Kidney (tissue), 22 donors: ENCODE data around the gene PYROXD2. TPM values are rescaled to one million over a fixed set of nuclear protein-coding genes. Genes with fewer than 3 reads are reported as not detected.

Experiments
- DNase-seq, 5 donors: peaks; one replicate each; pipeline ENCODE4 v3.0.0-alpha.2; 2013 to 2020
- FAIRE-seq: peaks from 2 replicates; lab custom pipeline; 2012; peaks lifted over from hg19 to GRCh38; lab: Jason Lieb, UNC
- H3K27ac ChIP-seq, 2 donors: one replicate each; pipeline ENCODE4 v1.7.0; 2013; ENCODE audit warnings: low read depth in 2 of 2, low read length in 2 of 2, inconsistent platforms in 1 of 2
- H3K27me3 ChIP-seq: one replicate; pipeline ENCODE4 v1.7.1; 2013; ENCODE audit warnings: low read length, inconsistent platforms; ENCODE audit not compliant: control insufficient read depth, insufficient read depth
- H3K36me3 ChIP-seq, 3 donors: one replicate each; pipeline versions ENCODE4 v1.7.0 to v1.7.1; 2013; ENCODE audit warnings: low read length in 3 of 3, control low read depth in 1 of 3, inconsistent platforms in 1 of 3; ENCODE audit not compliant: insufficient read depth in 3 of 3, control insufficient read depth in 2 of 3
- H3K4me1 ChIP-seq, 3 donors: one replicate each; pipeline versions ENCODE4 v1.7.0 to v1.7.1; 2013; ENCODE audit warnings: low read length in 3 of 3, inconsistent platforms in 1 of 3, low read depth in 1 of 3; ENCODE audit not compliant: control insufficient read depth in 2 of 3, insufficient read depth in 2 of 3
- H3K4me3 ChIP-seq, 3 donors: one replicate each; pipeline versions ENCODE4 v1.7.0 to v1.8.1; 2013; ENCODE audit warnings: low read length in 3 of 3, control low read depth in 1 of 3, inconsistent platforms in 1 of 3
- H3K9ac ChIP-seq, 3 donors: one replicate each; pipeline versions ENCODE4 v1.7.0 to v1.7.1; 2013; ENCODE audit warnings: low read length in 3 of 3, control low read depth in 1 of 3, inconsistent platforms in 1 of 3
- H3K9me3 ChIP-seq, 3 donors: one replicate each; pipeline versions ENCODE4 v1.7.0 to v1.7.1; 2013; ENCODE audit warnings: low read length in 3 of 3, control low read depth in 1 of 3, inconsistent platforms in 1 of 3; ENCODE audit not compliant: control insufficient read depth in 2 of 3, insufficient read depth in 1 of 3
- CTCF ChIP-seq: IDR thresholded peaks from 3 replicates; pipeline ENCODE4 v1.5.1; 2012; ENCODE audit warnings: mild to moderate bottlenecking, moderate library complexity, borderline replicate concordance; ENCODE audit not compliant: insufficient read depth; ENCODE audit errors: extremely low read depth
- intact Hi-C: fragments of 100-400 bp; cut with DNase I; formaldehyde crosslinking; loops from one replicate; pipeline ENCODE4 v1.11.1; 2022
- long read RNA-seq, 10 donors: library from polyadenylated mRNA in 1 of 10; unstranded in 1 of 10; transcript quantifications; one replicate each; pipeline ENCODE4 v2.0.0 and lab custom pipeline, GENCODE V29; 2021 to 2026
- polyA plus RNA-seq: library from polyadenylated mRNA; stranded (reverse); fragments of 350-450 nt; fragmentation: Illumina TruSeq; extraction: RNeasy Lipid Tissue Mini Kit (QIAGEN cat#74804); gene quantifications from one replicate; pipeline ENCODE4 v1.2.3, GENCODE V29; 2014; ENCODE audit warnings: low read depth, low replicate concordance; ENCODE audit not compliant: insufficient read depth
- total RNA-seq: library from RNA; stranded (reverse); fragmentation: NEBNext Ultra II Directional; extraction: Animal tissue kit (Norgen Biotek cat#: 25700); gene quantifications from one replicate; pipeline ENCODE4 v1.2.1, GENCODE V29; 2021
- donor health status: control.
- donor health status: control.
- donor health status: control.
- donor health status: control.
- donor health status: control.
- donor health status: DM: yes; HTN: yes; CAD: no.
- donor health status: Normal renal cell carcinoma (clear cell type).

The PYROXD2 gene
- total RNA-seq (14.1 TPM), polyA plus RNA-seq (7.8 TPM)
- long read RNA-seq, donor 1, partial matches to known transcripts = 0 of 2 reads
- long read RNA-seq, donor 1, other reads (novel, unspliced or antisense) = 0 of 2 reads
- long read RNA-seq, donor 2, partial matches to known transcripts = 8 of 9 reads
- long read RNA-seq, donor 2, other reads (novel, unspliced or antisense) = 0 of 9 reads
- long read RNA-seq, donor 3, partial matches to known transcripts = 0 of 1 reads
- long read RNA-seq, donor 3, other reads (novel, unspliced or antisense) = 0 of 1 reads
- long read RNA-seq, donor 4 = 0 reads
- long read RNA-seq, donor 5 = 0 reads
- long read RNA-seq, donor 6 = 0 reads
- long read RNA-seq, donor 7, partial matches to known transcripts = 1 of 6 reads
- long read RNA-seq, donor 7, other reads (novel, unspliced or antisense) = 3 of 6 reads
- long read RNA-seq, donor 8, partial matches to known transcripts = 5 of 7 reads
- long read RNA-seq, donor 8, other reads (novel, unspliced or antisense) = 0 of 7 reads
- long read RNA-seq, donor 9, partial matches to known transcripts = 0 of 2 reads
- long read RNA-seq, donor 9, other reads (novel, unspliced or antisense) = 0 of 2 reads
- long read RNA-seq, donor 10, partial matches to known transcripts = 7 of 8 reads
- long read RNA-seq, donor 10, other reads (novel, unspliced or antisense) = 0 of 8 reads

- peak within 1 kb of the TSS in 1 of 2 donors; percentile 74 for H3K27ac ChIP-seq
- peak within 1 kb of the TSS; percentile 63 to 83 (median 68) for H3K4me3 ChIP-seq
- peak within 1 kb of the TSS; percentile 8 to 76 (median 59) for H3K9ac ChIP-seq
- H3K4me1 ChIP-seq = peaks cover 0 to 16% (median 11%) of the 10 kb centered on the region in 3 donors
- H3K27me3 ChIP-seq = no peaks in the 10 kb centered on the region
- peak; percentile 93 to 98 (median 95) for DNase-seq
- peak; percentile 82 for FAIRE-seq
- intact Hi-C loops = no loop called here
- TF ChIP-seq CTCF = no peak
- no peaks in the 10 kb centered on the region for H3K9me3 ChIP-seq
- peaks cover 0 to 9% (median 3%) of the 10 kb centered on the region in 3 donors for H3K36me3 ChIP-seq
Measured at GRCh38 chr10:98414932-98415730, at the start of gene PYROXD2. PYROXD2 (minus strand) TSS chr10:98415182; CDS start chr10:98415135, 47 bp downstream.

- Histone ChIP-seq H3K9me3 (no peaks in the 10 kb centered on the region), H3K9ac (no peak overlapping the region), H3K36me3 (no peaks in the 10 kb centered on the region), H3K4me1 (peaks cover 0 to 3% (median 0%) of the 10 kb centered on the region in 3 donors), H3K4me3 (no peak overlapping the region), H3K27ac (no peak overlapping the region), H3K27me3 (no peaks in the 10 kb centered on the region)
- intact Hi-C loops = no loop called here
- FAIRE-seq = no peak
- no peak for TF ChIP-seq CTCF
- no peak for DNase-seq
Measured at GRCh38 chr10:98463976-98464754, 49.2 kb upstream of the PYROXD2 start.

- no peak for TF ChIP-seq CTCF
- DNase-seq (no peak), FAIRE-seq (no peak)
- Histone ChIP-seq H3K27ac (no peak overlapping the region), H3K36me3 (no peaks in the 10 kb centered on the region), H3K27me3 (no peaks in the 10 kb centered on the region), H3K9ac (no peak overlapping the region), H3K4me1 (peaks cover 0 to 3% (median 0%) of the 10 kb centered on the region in 3 donors), H3K9me3 (no peaks in the 10 kb centered on the region), H3K4me3 (no peak overlapping the region)
- intact Hi-C loops = no loop called here
Measured at GRCh38 chr10:98463016-98463415, 48.0 kb upstream of the PYROXD2 start.
